A549 (cell line): ENCODE data around the gene SLC4A3.
A peak's percentile ranks its signal among the peaks of the same experiment; 100 is the strongest.

Experiments used
- CHD4 ChIP-seq: fragments of 200-600 bp; sonication (generic); IDR thresholded peaks from 2 replicates; pipeline ENCODE4 v1.6.1; 2016; ENCODE audit warnings: antibody characterized with exemption, mild to moderate bottlenecking, borderline replicate concordance
- EP300 ChIP-seq, 2 experiments: fragments of >200 bp; sonication (Bioruptor Twin); formaldehyde crosslinking; IDR thresholded peaks; 2 replicates in 1 of 2; 3 replicates in 1 of 2; pipeline ENCODE4 v1.6.1; 2016 to 2017
- TF ChIP-seq, protein P1 (sequence below): fragments of >200 bp; sonication (Bioruptor Twin); formaldehyde crosslinking; IDR thresholded peaks from 3 replicates; pipeline ENCODE4 v1.5.1; 2016
- TF ChIP-seq, protein P2 (sequence below): fragments of 200-600 bp; sonication (generic); IDR thresholded peaks from 2 replicates; pipeline ENCODE4 v1.6.1; 2016; ENCODE audit warnings: antibody characterized with exemption, mild to moderate bottlenecking, moderate library complexity

- TF ChIP-seq, protein P1, sequence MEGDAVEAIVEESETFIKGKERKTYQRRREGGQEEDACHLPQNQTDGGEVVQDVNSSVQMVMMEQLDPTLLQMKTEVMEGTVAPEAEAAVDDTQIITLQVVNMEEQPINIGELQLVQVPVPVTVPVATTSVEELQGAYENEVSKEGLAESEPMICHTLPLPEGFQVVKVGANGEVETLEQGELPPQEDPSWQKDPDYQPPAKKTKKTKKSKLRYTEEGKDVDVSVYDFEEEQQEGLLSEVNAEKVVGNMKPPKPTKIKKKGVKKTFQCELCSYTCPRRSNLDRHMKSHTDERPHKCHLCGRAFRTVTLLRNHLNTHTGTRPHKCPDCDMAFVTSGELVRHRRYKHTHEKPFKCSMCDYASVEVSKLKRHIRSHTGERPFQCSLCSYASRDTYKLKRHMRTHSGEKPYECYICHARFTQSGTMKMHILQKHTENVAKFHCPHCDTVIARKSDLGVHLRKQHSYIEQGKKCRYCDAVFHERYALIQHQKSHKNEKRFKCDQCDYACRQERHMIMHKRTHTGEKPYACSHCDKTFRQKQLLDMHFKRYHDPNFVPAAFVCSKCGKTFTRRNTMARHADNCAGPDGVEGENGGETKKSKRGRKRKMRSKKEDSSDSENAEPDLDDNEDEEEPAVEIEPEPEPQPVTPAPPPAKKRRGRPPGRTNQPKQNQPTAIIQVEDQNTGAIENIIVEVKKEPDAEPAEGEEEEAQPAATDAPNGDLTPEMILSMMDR: no peak
- TF ChIP-seq, protein P2, sequence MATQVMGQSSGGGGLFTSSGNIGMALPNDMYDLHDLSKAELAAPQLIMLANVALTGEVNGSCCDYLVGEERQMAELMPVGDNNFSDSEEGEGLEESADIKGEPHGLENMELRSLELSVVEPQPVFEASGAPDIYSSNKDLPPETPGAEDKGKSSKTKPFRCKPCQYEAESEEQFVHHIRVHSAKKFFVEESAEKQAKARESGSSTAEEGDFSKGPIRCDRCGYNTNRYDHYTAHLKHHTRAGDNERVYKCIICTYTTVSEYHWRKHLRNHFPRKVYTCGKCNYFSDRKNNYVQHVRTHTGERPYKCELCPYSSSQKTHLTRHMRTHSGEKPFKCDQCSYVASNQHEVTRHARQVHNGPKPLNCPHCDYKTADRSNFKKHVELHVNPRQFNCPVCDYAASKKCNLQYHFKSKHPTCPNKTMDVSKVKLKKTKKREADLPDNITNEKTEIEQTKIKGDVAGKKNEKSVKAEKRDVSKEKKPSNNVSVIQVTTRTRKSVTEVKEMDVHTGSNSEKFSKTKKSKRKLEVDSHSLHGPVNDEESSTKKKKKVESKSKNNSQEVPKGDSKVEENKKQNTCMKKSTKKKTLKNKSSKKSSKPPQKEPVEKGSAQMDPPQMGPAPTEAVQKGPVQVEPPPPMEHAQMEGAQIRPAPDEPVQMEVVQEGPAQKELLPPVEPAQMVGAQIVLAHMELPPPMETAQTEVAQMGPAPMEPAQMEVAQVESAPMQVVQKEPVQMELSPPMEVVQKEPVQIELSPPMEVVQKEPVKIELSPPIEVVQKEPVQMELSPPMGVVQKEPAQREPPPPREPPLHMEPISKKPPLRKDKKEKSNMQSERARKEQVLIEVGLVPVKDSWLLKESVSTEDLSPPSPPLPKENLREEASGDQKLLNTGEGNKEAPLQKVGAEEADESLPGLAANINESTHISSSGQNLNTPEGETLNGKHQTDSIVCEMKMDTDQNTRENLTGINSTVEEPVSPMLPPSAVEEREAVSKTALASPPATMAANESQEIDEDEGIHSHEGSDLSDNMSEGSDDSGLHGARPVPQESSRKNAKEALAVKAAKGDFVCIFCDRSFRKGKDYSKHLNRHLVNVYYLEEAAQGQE: peak; percentile 69
- no peak for TF ChIP-seq CHD4
- no peak for TF ChIP-seq EP300 (IDR thresholded peaks at IDR 0.05)
Observed at GRCh38 chr2:219597552-219598307, 29.7 kb upstream of the SLC4A3 start, which contains the start of gene STK11IP.
